AG09309 (cell line): Measurements from ENCODE around the gene THSD7A.

Source experiments
- DNase-seq: peaks from one replicate; pipeline ENCODE4 v3.0.0-alpha.2; 2010; ENCODE audit warnings: low read depth
- H3K4me3 ChIP-seq: 2 replicates; pipeline ENCODE4 v1.5.1; 2011; ENCODE audit warnings: mild to moderate bottlenecking, low read depth, low read length, moderate library complexity; ENCODE audit not compliant: control insufficient read depth
- CTCF ChIP-seq: IDR thresholded peaks from 2 replicates; pipeline ENCODE4 v1.5.1; 2011; ENCODE audit warnings: mild to moderate bottlenecking, low read depth, low read length, inconsistent platforms; ENCODE audit not compliant: insufficient read depth, control insufficient read depth; ENCODE audit errors: missing control alignments

THSD7A gene

GRCh38 chr7:11416641-11417458 is 415.1 kb downstream of the THSD7A start:
- H3K4me3 ChIP-seq = no peak overlapping the region

GRCh38 chr7:11415101-11415500 is 416.9 kb downstream of the THSD7A start:
- no peak overlapping the region for H3K4me3 ChIP-seq
- DNase-seq = no peak
- TF ChIP-seq CTCF = no peak

More at GRCh38 chr7:11416641-11417458, 415.1 kb downstream of the THSD7A start:
- DNase-seq = no peak
- TF ChIP-seq CTCF = no peak

- TF ChIP-seq CTCF = no peak
- H3K4me3 ChIP-seq = no peak overlapping the region
- DNase-seq = no peak
These were observed 418.1 kb downstream of the THSD7A start for GRCh38 chr7:11413901-11414300.

- no peak overlapping the region for H3K4me3 ChIP-seq
- DNase-seq = no peak
- TF ChIP-seq CTCF = no peak
These were observed 420.0 kb downstream of the THSD7A start for GRCh38 chr7:11412036-11412435.

- no peak overlapping the region for H3K4me3 ChIP-seq
- TF ChIP-seq CTCF = no peak
- DNase-seq = no peak
These were observed 421.0 kb downstream of the THSD7A start for GRCh38 chr7:11410656-11411644.

GRCh38 chr7:11404355-11404754 is 427.6 kb downstream of the THSD7A start:
- no peak for TF ChIP-seq CTCF
- no peak overlapping the region for H3K4me3 ChIP-seq
- DNase-seq = no peak
